HepG2 (cell line): ENCODE data around the gene RAB24. TPM values are rescaled to one million over a fixed set of nuclear protein-coding genes. Genes with fewer than 3 reads are reported as not detected.

Experiments used
- ATAC-seq: fragments of 200-7000 bp; cut with Tn5 transposase; 3 replicates; pipeline ENCODE4 v1.9.1; 2020; ENCODE audit warnings: mild to moderate bottlenecking, moderate library complexity
- BruUV-seq: library from RNA; stranded (reverse); fragments of 400-500 nt; replicated peaks from 2 replicates; lab custom pipeline; 2021; lab: Mats Ljungman, UMichigan
- CTCF ChIA-PET: fragments of 300-600 bp; formaldehyde crosslinking; extraction: SDS; loops from one replicate; lab custom pipeline; 2021; ENCODE audit warnings: low total read pairs, inconsistent platforms, low intra/inter-chr PET ratio; lab: Yijun Ruan, JAX
- POLR2A ChIA-PET: fragments of 350-600 bp; sonication (Branson Sonifier 250); formaldehyde crosslinking; loops from one replicate; lab custom pipeline; 2020; ENCODE audit warnings: antibody characterized with exemption, inconsistent platforms; lab: Yijun Ruan, JAX
- DNase-seq: peaks from one replicate; pipeline ENCODE4 v3.0.0-alpha.2; 2015; ENCODE audit warnings: low spot score
- FAIRE-seq: peaks from 3 replicates; lab custom pipeline; 2011; peaks lifted over from hg19 to GRCh38; lab: Jason Lieb, UNC
- H2AFZ ChIP-seq: one replicate; pipeline ENCODE4 v1.6.1; 2011; ENCODE audit warnings: low read length, inconsistent platforms
- H3K27ac ChIP-seq: fragments of 300-600 bp; 3 replicates; pipeline ENCODE4 v1.8.0; 2011; ENCODE audit warnings: mixed run types, mild to moderate bottlenecking, mixed read lengths, low read length, inconsistent platforms; ENCODE audit not compliant: insufficient read depth; ENCODE audit errors: extremely low read length
- H3K27me3 ChIP-seq, 2 experiments: fragments of 200-600 bp in 1 of 2; 2 replicates in 1 of 2; 3 replicates in 1 of 2; pipeline versions ENCODE4 v1.6.0 to v1.8.0; 2011; ENCODE audit warnings: low read length in 2 of 2, mild to moderate bottlenecking in 2 of 2, moderate library complexity in 2 of 2, inconsistent platforms in 1 of 2; ENCODE audit not compliant: insufficient read depth in 2 of 2, control insufficient read depth in 1 of 2
- H3K36me3 ChIP-seq, 2 experiments: fragments of 200-600 bp in 1 of 2; replicated peaks in 1 of 2; 2 replicates in 1 of 2; 3 replicates in 1 of 2; pipeline versions ENCODE4 v1.5.1 to v1.8.0; 2011; ENCODE audit warnings: low read length in 2 of 2, inconsistent platforms in 1 of 2; ENCODE audit not compliant: insufficient read depth in 2 of 2, control insufficient read depth in 1 of 2
- H3K4me1 ChIP-seq: 2 replicates; pipeline ENCODE4 v1.5.1; 2012; ENCODE audit warnings: low read length, inconsistent platforms; ENCODE audit not compliant: insufficient read depth
- H3K4me2 ChIP-seq: 2 replicates; pipeline ENCODE4 v1.6.0; 2011; ENCODE audit warnings: low read depth, low read length, inconsistent platforms
- H3K4me3 ChIP-seq, 3 experiments: fragments of 200-600 bp in 1 of 3; sonication (generic), shearing (Covaris generic) in 1 of 3; replicated peaks in 1 of 3; 2 replicates each; pipeline ENCODE4 v1.5.1; 2011 to 2016; ENCODE audit warnings: low read length in 3 of 3, inconsistent platforms in 2 of 3, low read depth in 2 of 3, mild to moderate bottlenecking in 2 of 3, control low read depth in 1 of 3, mixed read lengths in 1 of 3; ENCODE audit not compliant: insufficient read depth in 1 of 3
- H3K79me2 ChIP-seq: one replicate; pipeline ENCODE4 v1.6.1; 2011; ENCODE audit warnings: low read length, inconsistent platforms; ENCODE audit not compliant: insufficient read depth
- H3K9ac ChIP-seq: 2 replicates; pipeline ENCODE4 v1.6.0; 2011; ENCODE audit warnings: mild to moderate bottlenecking, low read depth, low read length, inconsistent platforms; ENCODE audit not compliant: insufficient read depth
- H3K9me3 ChIP-seq: 2 replicates; pipeline ENCODE4 v1.5.1; 2012; ENCODE audit warnings: mild to moderate bottlenecking, low read length
- H4K20me1 ChIP-seq: 2 replicates; pipeline ENCODE4 v1.6.0; 2011; ENCODE audit warnings: inconsistent platforms, mild to moderate bottlenecking, low read length, moderate library complexity; ENCODE audit not compliant: insufficient read depth
- AKAP8 ChIP-seq: sonication (generic); formaldehyde crosslinking; IDR thresholded peaks from 2 replicates; pipeline ENCODE4 v1.5.1; 2020; ENCODE audit warnings: mild to moderate bottlenecking, missing genetic modification reagents
- CHD4 ChIP-seq: fragments of 200-600 bp; sonication (generic); IDR thresholded peaks from 2 replicates; pipeline ENCODE4 v1.7.0; 2017; ENCODE audit warnings: mild to moderate bottlenecking, low read length, borderline replicate concordance
- ETV5 ChIP-seq: IDR thresholded peaks from 2 replicates; pipeline ENCODE4 v1.6.1; 2018; ENCODE audit warnings: missing biosample characterization, missing genetic modification reagents, inconsistent platforms, borderline replicate concordance
- FOXA3 ChIP-seq: IDR thresholded peaks from 2 replicates; pipeline ENCODE4 v1.6.1; 2016; ENCODE audit warnings: missing genetic modification reagents, missing compliant biosample characterization
- JUNB ChIP-seq: sonication (generic); formaldehyde crosslinking; IDR thresholded peaks from 2 replicates; pipeline ENCODE4 v1.8.0; 2022; ENCODE audit warnings: missing genetic modification reagents, mild to moderate bottlenecking, borderline replicate concordance
- PRMT3 ChIP-seq: sonication (generic); formaldehyde crosslinking; IDR thresholded peaks from 2 replicates; pipeline ENCODE4 v1.8.1; 2022; ENCODE audit warnings: low read depth, mild to moderate bottlenecking, moderate library complexity, missing genetic modification reagents, borderline replicate concordance
- SMARCC2 ChIP-seq: fragments of 450-650 bp; IDR thresholded peaks from 2 replicates; pipeline ENCODE4 v1.6.1; 2017; ENCODE audit warnings: antibody characterized with exemption, mild to moderate bottlenecking
- SOX6 ChIP-seq, 2 experiments: fragments of 450-650 bp in 1 of 2; sonication (generic) in 1 of 2; formaldehyde crosslinking in 1 of 2; IDR thresholded peaks; 2 replicates each; pipeline versions ENCODE4 v1.4.0 to v1.6.1; 2017 to 2020; ENCODE audit warnings: antibody characterized with exemption in 1 of 2, mild to moderate bottlenecking in 1 of 2, missing genetic modification reagents in 1 of 2
- ZNF331 ChIP-seq: sonication (generic); formaldehyde crosslinking; IDR thresholded peaks from 2 replicates; pipeline ENCODE4 v1.4.0; 2020; ENCODE audit warnings: missing genetic modification reagents
- ZNF546 ChIP-seq: sonication (generic); formaldehyde crosslinking; conservative IDR thresholded peaks from 2 replicates; pipeline ENCODE4 v1.8.1; 2023; ENCODE audit warnings: mild to moderate bottlenecking, missing genetic modification reagents
- ZNF607 ChIP-seq: sonication (generic); formaldehyde crosslinking; IDR thresholded peaks from 2 replicates; pipeline ENCODE4 v1.5.1; 2020; ENCODE audit warnings: missing genetic modification reagents, mild to moderate bottlenecking, borderline replicate concordance
- ZNF761 ChIP-seq: sonication (generic); formaldehyde crosslinking; conservative IDR thresholded peaks from 2 replicates; pipeline ENCODE4 v1.4.0; 2020; ENCODE audit warnings: mild to moderate bottlenecking, missing genetic modification reagents
- ZNF83 ChIP-seq: sonication (generic); formaldehyde crosslinking; IDR thresholded peaks from 2 replicates; pipeline ENCODE4 v1.4.0; 2020; ENCODE audit warnings: missing genetic modification reagents, mild to moderate bottlenecking, borderline replicate concordance
- WGBS: methylation state at CpG from one replicate; pipeline ENCODE4 v1.1.6; 2017; ENCODE audit warnings: low lambda C conversion rate; 5-methylcytosine and 5-hydroxymethylcytosine counted together
- in situ Hi-C: cut with HindIII; loops from 2 replicates; pipeline ENCODE4 v1.10.0; 2017; ENCODE audit warnings: low pct_unique_long_range_greater_than_20kb; ENCODE audit not compliant: extremely low pct_ligation_motif_present
- intact Hi-C: fragments of 100-400 bp; cut with micrococcal nuclease; formaldehyde crosslinking; loops from one replicate; pipeline ENCODE4 v1.10.0; 2022; ENCODE audit not compliant: unreplicated experiment
- polyA plus RNA-seq, 8 experiments: library from polyadenylated mRNA; depleted of rRNA in 3 of 8; stranded (reverse) in 7 of 8; unstranded in 1 of 8; fragments of >200 nt; fragmentation: Illumina TruSeq in 4 of 8; extraction: Trizol in 4 of 8; gene quantifications; 2 replicates each; pipeline versions ENCODE4 v1.2.1 to v1.2.3, GENCODE V29; 2011 to 2016; ENCODE audit warnings: low read depth in 4 of 8, missing spikeins in 1 of 8, mixed read lengths in 1 of 8; ENCODE audit not compliant: insufficient read depth in 1 of 8
- total RNA-seq, 5 experiments: library from RNA; depleted of rRNA; stranded (reverse); fragments of >200 nt; fragmentation: Illumina TruSeq; extraction: Trizol; gene quantifications; 2 replicates each; pipeline ENCODE4 v1.2.3, GENCODE V29; 2016; ENCODE audit warnings: low read depth in 1 of 5
- TF ChIP-seq, protein P1 (sequence below): sonication (generic); formaldehyde crosslinking; IDR thresholded peaks from 2 replicates; pipeline ENCODE4 v1.8.0; 2022; ENCODE audit warnings: mild to moderate bottlenecking, missing genetic modification reagents, borderline replicate concordance
- TF ChIP-seq, protein P2 (sequence below): sonication (generic); formaldehyde crosslinking; IDR thresholded peaks from 2 replicates; pipeline ENCODE4 v1.8.1; 2023; ENCODE audit warnings: mild to moderate bottlenecking, moderate library complexity, missing genetic modification reagents

The RAB24 gene
- total and polyA plus RNA-seq, 2 of the 13 experiments (the other 11 are each of a cell fraction or from before 2014, with no cell fraction given) = 22.9 to 63.7 TPM

DNA sequence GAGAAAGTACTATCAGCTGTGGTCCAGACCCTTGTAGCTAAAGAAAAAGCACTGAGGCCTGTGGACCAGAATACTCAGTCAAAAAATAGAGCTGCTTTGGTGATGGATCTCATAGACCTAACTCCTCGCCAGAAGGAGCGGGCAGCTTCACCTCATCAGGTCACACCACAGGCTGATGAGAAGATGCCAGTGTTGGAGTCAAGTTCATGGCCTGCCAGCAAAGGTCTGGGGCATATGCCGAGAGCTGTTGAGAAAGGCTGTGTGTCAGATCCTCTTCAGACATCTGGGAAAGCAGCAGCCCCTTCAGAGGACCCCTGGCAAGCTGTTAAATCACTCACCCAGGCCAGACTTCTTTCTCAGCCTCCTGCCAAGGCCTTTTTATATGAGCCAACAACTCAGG is 8.9 kb downstream of the RAB24 start:
- FAIRE-seq (no peak), DNase-seq (no peak), ATAC-seq (no peak)
- Histone ChIP-seq H3K4me1 (peaks cover 6% of the 10 kb centered on the region; the same call in 1 of the 2 replicates), H3K79me2 (no peaks in the 10 kb centered on the region), H3K4me3 (no peak overlapping the region), H2AFZ (no peak overlapping the region), H3K27ac (no peak overlapping the region), H3K27me3 (peaks cover 1 to 10% of the 10 kb centered on the region in 2 experiments; a peak in 2 of 5 replicates), H3K9ac (no peak overlapping the region), H4K20me1 (no peaks in the 10 kb centered on the region), H3K36me3 (no peaks in the 10 kb centered on the region), H3K4me2 (no peak overlapping the region), H3K9me3 (no peaks in the 10 kb centered on the region)
- in situ Hi-C loops = no loop called here
- 60% methylated on average over 2 of the region's 3 CpGs for WGBS
- ChIA-PET POLR2A (no interaction called here), CTCF (no interaction called here)
- TF ChIP-seq SOX6 (IDR thresholded peaks at IDR 0.05) = no peak
- TF ChIP-seq SOX6 (CRISPR knock-in tag; IDR thresholded peaks at IDR 0.05) = no peak
- no peak for TF ChIP-seq FOXA3 (CRISPR knock-in tag)
- no peak for TF ChIP-seq AKAP8
- TF ChIP-seq ZNF607 (CRISPR knock-in tag) = no peak
- TF ChIP-seq JUNB = no peak
- TF ChIP-seq ZNF83 (CRISPR knock-in tag) = no peak
- TF ChIP-seq ETV5 = no peak
- TF ChIP-seq CHD4 = no peak
- TF ChIP-seq, protein P1, sequence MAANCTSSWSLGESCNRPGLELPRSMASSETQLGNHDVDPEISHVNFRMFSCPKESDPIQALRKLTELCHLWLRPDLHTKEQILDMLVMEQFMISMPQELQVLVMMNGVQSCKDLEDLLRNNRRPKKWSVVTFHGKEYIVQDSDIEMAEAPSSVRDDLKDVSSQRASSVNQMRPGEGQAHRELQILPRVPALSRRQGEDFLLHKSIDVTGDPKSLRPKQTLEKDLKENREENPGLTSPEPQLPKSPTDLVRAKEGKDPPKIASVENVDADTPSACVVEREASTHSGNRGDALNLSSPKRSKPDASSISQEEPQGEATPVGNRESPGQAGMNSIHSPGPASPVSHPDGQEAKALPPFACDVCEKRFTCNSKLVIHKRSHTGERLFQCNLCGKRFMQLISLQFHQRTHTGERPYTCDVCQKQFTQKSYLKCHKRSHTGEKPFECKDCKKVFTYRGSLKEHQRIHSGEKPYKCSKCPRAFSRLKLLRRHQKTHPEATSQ = no peak
- no peak for TF ChIP-seq ZNF546 (CRISPR knock-in tag)
- no peak for TF ChIP-seq PRMT3
- TF ChIP-seq SMARCC2 = no peak
- TF ChIP-seq ZNF761 (CRISPR knock-in tag) = no peak
- no peak for TF ChIP-seq ZNF331 (CRISPR knock-in tag)
- TF ChIP-seq, protein P2, sequence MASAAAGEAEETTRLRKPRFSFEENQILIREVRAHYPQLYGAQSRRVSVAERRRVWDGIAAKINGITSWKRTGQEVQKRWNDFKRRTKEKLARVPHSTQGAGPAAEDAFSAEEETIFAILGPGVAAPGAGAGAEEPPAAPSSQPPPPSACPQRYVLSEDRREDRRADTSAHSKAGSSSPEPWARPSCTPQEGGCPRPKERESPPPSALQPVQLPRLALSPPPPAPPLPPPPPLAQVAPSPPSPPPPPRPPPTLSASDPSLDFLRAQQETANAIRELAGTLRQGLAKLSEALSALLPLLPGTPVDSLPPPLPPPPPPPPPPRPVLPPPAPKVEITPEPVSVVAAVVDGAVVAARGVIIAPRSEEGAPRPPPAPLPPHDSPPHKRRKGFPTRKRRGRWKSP (CRISPR knock-in tag) = no peak
- intact Hi-C loops = no loop called here
- BruUV-seq = no TSS peak
